ENCODE data around the gene TXK.
A peak's percentile ranks its signal among the peaks of the same experiment; 100 is the strongest.

The TXK gene

DNA sequence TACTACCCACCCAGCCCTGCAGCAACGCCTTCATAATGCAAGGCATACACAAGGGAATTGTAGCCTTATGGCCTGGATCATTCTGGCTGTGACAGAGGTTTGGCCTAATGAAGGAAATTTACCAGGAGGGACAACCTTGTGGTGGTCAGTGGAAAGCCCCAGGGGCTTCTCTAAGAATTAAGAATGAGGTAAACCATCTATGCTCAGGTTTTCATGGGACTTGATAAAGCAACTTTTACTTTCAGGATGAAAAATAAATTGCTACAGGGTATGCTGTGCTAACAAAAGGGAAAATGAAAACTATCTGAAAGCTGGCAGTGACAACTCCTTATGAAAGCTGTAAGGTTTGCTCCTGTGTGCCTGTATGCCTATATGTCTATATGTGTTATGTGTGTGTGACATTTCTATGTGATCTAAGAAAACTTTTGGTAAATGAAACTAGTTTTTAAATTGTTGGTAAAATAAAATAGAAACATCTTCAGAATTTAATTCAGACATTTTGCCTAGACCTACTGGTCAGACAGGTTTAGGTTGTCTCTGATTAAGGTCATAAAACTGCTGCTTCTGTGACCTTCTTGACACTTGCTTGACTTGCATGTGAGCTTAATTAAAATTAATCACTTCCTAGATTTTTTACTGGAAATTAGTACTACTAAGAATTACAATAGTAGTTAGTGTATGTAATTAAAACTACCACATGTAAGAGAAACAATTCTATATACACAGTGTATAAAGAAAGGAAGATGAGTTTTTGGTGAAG lies 19.9 kb upstream of the TXK start:
- no peak for DNase-seq (ENCODE audit: low read depth)
- H3K4me3 ChIP-seq (ENCODE audit: low read length): no peak overlapping the region
- TF ChIP-seq, protein P1, sequence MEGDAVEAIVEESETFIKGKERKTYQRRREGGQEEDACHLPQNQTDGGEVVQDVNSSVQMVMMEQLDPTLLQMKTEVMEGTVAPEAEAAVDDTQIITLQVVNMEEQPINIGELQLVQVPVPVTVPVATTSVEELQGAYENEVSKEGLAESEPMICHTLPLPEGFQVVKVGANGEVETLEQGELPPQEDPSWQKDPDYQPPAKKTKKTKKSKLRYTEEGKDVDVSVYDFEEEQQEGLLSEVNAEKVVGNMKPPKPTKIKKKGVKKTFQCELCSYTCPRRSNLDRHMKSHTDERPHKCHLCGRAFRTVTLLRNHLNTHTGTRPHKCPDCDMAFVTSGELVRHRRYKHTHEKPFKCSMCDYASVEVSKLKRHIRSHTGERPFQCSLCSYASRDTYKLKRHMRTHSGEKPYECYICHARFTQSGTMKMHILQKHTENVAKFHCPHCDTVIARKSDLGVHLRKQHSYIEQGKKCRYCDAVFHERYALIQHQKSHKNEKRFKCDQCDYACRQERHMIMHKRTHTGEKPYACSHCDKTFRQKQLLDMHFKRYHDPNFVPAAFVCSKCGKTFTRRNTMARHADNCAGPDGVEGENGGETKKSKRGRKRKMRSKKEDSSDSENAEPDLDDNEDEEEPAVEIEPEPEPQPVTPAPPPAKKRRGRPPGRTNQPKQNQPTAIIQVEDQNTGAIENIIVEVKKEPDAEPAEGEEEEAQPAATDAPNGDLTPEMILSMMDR (conservative IDR thresholded peaks at IDR 0.05; ENCODE audit: low read length): no peak

DNA sequence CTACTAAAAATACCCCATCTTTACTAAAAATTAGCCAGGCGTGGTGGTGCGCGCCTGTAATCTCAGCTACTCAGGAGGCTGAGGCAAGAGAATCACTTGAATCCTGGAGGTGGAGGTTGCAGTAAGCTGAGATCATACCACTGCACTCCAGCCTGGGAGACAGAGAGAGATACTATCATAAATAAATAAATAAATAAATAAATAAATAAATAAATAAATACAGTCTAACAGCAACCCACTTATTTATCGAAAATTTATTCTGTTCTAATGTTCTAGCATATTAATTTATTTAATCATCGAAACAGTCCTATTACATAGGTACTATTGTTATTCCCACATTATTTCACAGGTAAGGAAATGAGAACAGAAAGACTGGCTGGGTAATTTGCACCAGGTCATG lies 18.2 kb upstream of the TXK start:
- no peak for DNase-seq (ENCODE audit: low read depth)
- TF ChIP-seq, protein P1 (conservative IDR thresholded peaks at IDR 0.05; ENCODE audit: low read length): no peak
- H3K4me3 ChIP-seq (ENCODE audit: low read length): no peak overlapping the region

DNA sequence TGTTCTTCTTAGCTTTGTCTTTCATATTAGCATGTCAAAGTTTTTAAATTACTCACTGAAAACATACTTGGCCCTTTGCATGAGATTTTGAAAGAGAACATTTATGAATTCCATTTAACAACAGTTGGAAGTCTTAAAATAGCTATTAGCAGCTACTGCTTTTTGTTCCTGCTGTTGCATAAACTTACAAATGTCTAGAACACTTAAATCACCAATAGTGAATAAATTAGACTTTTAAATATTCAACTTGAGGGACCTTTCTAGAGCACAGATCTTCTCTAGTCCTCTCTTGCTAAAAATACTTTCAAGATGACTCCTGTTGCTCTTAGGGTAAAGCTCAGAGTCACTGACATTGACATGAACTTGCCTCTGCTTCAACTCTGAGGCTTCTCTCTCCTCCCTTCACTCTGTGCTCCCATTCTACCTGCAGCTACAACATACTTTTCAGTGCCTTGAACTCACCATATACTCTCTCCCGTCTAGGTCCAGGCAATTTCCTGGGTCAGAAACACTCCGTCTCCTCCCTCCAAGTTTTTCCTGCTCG lies 15.8 kb upstream of the TXK start:
- no peak for DNase-seq (ENCODE audit: low read depth)
- TF ChIP-seq, protein P1 (conservative IDR thresholded peaks at IDR 0.05; ENCODE audit: low read length): no peak
- H3K4me3 ChIP-seq (ENCODE audit: low read length): no peak overlapping the region

DNA sequence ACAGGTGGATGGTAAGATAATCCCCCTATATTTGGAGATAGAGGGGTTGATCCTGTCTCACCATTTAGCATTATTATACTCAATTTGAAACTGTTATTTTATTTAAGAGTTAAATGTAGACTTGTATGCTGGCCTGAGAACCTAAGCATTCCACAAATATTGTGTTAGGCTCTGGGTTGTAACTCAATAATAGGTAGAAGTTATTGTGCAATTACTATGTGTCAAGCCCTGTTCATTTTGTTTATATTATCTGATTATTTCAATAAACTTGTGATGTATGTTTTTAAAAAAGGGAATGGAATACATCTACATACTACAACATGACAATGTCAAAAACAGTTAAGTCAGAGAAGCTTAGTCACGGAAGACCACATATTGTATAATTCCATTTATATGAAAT lies 13.6 kb upstream of the TXK start:
- H3K4me3 ChIP-seq (ENCODE audit: low read length): no peak overlapping the region
- TF ChIP-seq, protein P1 (conservative IDR thresholded peaks at IDR 0.05; ENCODE audit: low read length): no peak
- no peak for DNase-seq (ENCODE audit: low read depth)

DNA sequence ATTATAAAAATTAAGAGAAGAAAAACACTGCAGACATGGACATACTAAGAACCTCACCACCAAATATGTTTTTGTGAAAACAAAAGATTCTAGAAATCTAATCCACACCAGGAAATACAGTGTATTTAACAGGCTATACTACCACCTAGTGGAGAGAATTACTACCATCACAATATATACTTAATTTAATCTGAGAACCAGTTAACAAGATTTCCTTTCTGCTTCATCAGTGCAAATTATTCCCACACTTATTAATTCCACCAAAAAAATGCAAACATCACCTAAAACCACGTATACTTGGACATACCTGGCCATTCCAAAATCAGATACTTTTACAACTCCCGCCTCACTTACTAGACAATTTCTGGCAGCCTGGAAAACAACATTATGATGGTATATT lies 7.0 kb upstream of the TXK start:
- H3K4me3 ChIP-seq (ENCODE audit: low read length): no peak overlapping the region
- DNase-seq (ENCODE audit: low read depth): peak; percentile 53
- TF ChIP-seq, protein P1 (conservative IDR thresholded peaks at IDR 0.05; ENCODE audit: low read length): peak; percentile 68

DNA sequence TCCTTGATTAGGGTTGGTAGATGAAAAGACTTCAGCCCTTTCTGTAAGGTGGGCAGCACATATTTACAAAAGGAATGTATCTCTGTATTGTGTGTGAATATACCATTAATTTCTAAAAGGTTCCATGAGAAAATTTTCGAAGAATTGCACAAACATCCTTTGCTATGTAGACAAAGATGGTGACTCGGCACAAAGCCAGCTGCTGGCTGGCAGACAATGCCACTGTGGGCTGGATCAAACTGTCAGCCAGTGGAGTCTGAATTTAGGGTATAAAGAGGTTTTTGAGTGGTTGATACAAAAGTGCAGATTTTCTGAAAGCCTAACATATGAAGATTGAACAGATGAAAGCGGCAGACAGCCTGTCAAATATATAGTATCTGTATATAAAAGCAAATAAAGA lies 5.6 kb upstream of the TXK start:
- H3K4me3 ChIP-seq (ENCODE audit: low read length): no peak overlapping the region
- peak; percentile 43 for DNase-seq (ENCODE audit: low read depth)
- TF ChIP-seq, protein P1 (conservative IDR thresholded peaks at IDR 0.05; ENCODE audit: low read length): no peak

DNA sequence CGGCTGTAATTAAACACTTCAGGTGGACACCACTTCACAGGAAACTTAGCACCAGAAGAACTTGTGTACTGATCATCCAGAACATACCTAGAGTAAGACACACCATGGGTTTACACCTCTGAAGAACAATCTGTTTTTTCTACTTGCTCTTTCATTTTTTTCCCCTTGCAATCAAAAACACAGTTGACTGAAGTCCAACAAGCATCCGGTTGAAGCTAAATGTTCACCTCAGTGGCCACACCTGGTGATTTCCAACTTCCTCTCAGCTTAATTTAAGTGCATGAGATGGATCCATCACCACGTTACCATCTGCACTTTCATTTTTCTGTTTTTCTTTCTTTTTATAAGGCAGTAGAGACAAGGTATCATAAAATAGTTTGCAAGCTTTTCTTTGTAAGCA lies 4.9 kb upstream of the TXK start:
- no peak overlapping the region for H3K4me3 ChIP-seq (ENCODE audit: low read length)
- no peak for DNase-seq (ENCODE audit: low read depth)
- TF ChIP-seq, protein P1 (conservative IDR thresholded peaks at IDR 0.05; ENCODE audit: low read length): no peak
